Heart right ventricle (tissue), 16 donors: ENCODE data around the gene CTDSPL. TPM values are rescaled to one million over a fixed set of nuclear protein-coding genes. Genes with fewer than 3 reads are reported as not detected.

Source experiments
- ATAC-seq, 8 donors: fragments of 200-7000 bp; cut with Tn5 transposase; one replicate each; pipeline ENCODE4 v1.9.1; 2020; ENCODE audit warnings: mild to moderate bottlenecking in 8 of 8, moderate library complexity in 8 of 8, moderate number of reproducible peaks in 1 of 8
- DNase-seq, 2 donors: peaks; one replicate each; pipeline ENCODE4 v3.0.0-alpha.2; 2020
- H3K27ac ChIP-seq, 10 donors: fragments of 200-600 bp; sonication (generic) in 2 of 10; one replicate each; pipeline versions ENCODE4 v1.5.0 to v1.8.0; 2020 to 2022; ENCODE audit warnings: mild to moderate bottlenecking in 3 of 10
- H3K27me3 ChIP-seq, 7 donors: fragments of 200-600 bp; one replicate each; pipeline ENCODE4 v1.8.0; 2021 to 2022; ENCODE audit warnings: mild to moderate bottlenecking in 2 of 7
- H3K36me3 ChIP-seq, 9 donors: fragments of 200-600 bp; sonication (generic) in 1 of 9; one replicate each; pipeline versions ENCODE4 v1.5.0 to v1.8.0; 2020 to 2022; ENCODE audit warnings: mild to moderate bottlenecking in 2 of 9
- H3K4me1 ChIP-seq, 9 donors: fragments of 200-600 bp; sonication (generic) in 1 of 9; one replicate each; pipeline versions ENCODE4 v1.5.0 to v1.8.0; 2020 to 2022; ENCODE audit warnings: mild to moderate bottlenecking in 4 of 9
- H3K4me3 ChIP-seq, 10 donors: fragments of 200-600 bp; sonication (generic) in 2 of 10; one replicate each; pipeline versions ENCODE4 v1.5.0 to v1.8.0; 2020 to 2022; ENCODE audit warnings: mild to moderate bottlenecking in 7 of 10, moderate library complexity in 2 of 10
- H3K9me3 ChIP-seq, 11 donors: fragments of 200-600 bp in 10 of 11; sonication (generic) in 2 of 11; one replicate each; pipeline versions ENCODE4 v1.5.0 to v1.8.0; 2013 to 2022; ENCODE audit warnings: mild to moderate bottlenecking in 2 of 11, control low read depth in 1 of 11, moderate library complexity in 1 of 11
- WGBS, 2 donors: extraction: QIAGEN DNeasy Blood & Tissue Kit; methylation state at CpG; one replicate each; pipeline ENCODE4 v1.1.7; 2013; ENCODE audit warnings: inconsistent platforms in 1 of 2; 5-methylcytosine and 5-hydroxymethylcytosine counted together
- intact Hi-C, 10 donors: fragments of 100-400 bp; cut with DNase I; formaldehyde crosslinking; loops; one replicate each; pipeline versions ENCODE4 v1.11.1 to v1.14.2; 2022
- polyA plus RNA-seq, 2 donors: library from polyadenylated mRNA; stranded (reverse); fragments of 200-250 nt; gene quantifications; one replicate each; pipeline ENCODE4 v1.2.3, GENCODE V29; 2013
- total RNA-seq, 10 donors: library from RNA; stranded (reverse); fragmentation: NEBNext Ultra II Directional in 3 of 10; extraction: Animal tissue kit (Norgen Biotek cat#: 25700) in 3 of 10; gene quantifications; one replicate each; pipeline versions ENCODE4 v1.2.1 to v1.2.4, GENCODE V29; 2021 to 2023
- TF ChIP-seq, protein P1 (sequence below), 9 donors: fragments of 200-600 bp; sonication (generic) in 2 of 9; IDR thresholded peaks; one replicate each; pipeline versions ENCODE4 v1.5.0 to v1.8.0; 2021 to 2022; ENCODE audit warnings: antibody characterized with exemption in 9 of 9, mild to moderate bottlenecking in 5 of 9, moderate library complexity in 1 of 9
- donor health status: Arrhythmogenic right ventricular cardiomyopathy.
- donor health status: ischemic (EF 13 %, LVEDD 7.1; RV severe dilation, severe dysfunction).
- donor health status: healthy with polysubstance abuse.
- donor health status: DM: no; HTN: yes; CAD: no.
- donor health status: DM: no; HTN: no; CAD: no.
- donor health status: ischemic (EF 25% LVEDD 6.9; RV normal size, moderate dysfunction).
- donor health status: ischemic (EF 25% LVEDD 5.7; RV mildly dilated, moderate dysfunction).
- donor health status: healthy.
- donor health status: DM: yes; HTN: yes; CAD: no.
- donor health status: Ischemic cardiomyopathy.
- donor health status: ischemic (EF 35%, LVEDD 5.7; RV mildly dilated, moderate dysfunction).
- donor health status: nonischemic (EF 11% LVEDD 7.7; RV severe dilation, severe dysfunction).
- donor health status: DM: yes; HTN: yes; CAD: no.
- donor health status: PGD.
- donor health status: ischemic (EF 29% LVEDD 5.4; RV normal size, mild dysfunction).
- donor health status: nonischemic (EF 23%, LVEDD 6.1; RV moderate dilation, normal function).

The CTDSPL gene
- total and polyA plus RNA-seq, 12 donors, result 5.4 to 51.5 (median 41.2) TPM

DNA sequence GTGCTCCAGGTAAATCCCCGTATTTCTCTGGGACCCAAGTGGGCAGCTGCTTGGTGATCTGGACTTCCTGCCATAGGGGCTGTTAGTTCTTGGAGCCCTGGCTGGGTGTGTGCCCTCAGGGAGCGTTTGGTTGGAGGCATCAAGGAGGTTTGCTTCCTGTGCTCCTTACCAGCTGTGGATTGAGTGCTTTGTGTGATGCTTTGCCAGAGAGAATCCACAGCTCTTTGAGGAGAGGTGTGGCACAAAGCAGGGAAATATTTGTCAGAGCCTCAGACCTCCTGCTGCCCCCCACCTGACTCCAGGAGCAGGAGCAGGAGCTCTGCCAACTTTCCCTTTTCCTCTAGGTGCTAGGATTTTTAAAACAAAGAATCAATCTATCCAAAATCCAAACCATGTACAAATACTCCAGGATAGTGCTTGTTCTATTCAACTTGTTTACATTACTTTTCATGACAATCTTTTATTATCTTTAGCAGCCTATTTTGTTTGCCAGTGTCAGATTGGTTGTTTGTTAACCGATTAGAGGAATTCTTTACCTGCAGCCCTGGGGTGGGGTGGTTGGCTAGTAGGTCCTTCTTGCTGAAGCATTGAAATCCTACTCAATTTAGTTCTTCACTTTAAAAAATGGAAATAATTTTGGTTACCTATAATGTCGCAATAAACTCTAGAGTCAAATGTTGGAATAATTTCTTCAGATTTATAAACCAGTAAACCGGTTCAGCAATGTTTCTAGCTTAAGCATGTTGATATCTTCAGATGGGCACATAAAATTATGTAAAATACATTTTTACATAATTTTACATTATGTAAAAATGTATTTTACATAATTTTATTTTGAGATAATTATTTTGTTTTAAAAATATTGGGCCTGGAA, 2.5 kb downstream of the CTDSPL start:
- peak overlapping the region in 7 of 10 donors; percentile 69 to 83 (median 76) for H3K4me3 ChIP-seq
- ATAC-seq (no peak), DNase-seq (no peak)
- intact Hi-C loops, result loop anchor here in 1 of 10 donors (1.0 kb wide), 1 partner anchor 29 kb away; no protein-coding TSS in a partner anchor
- H3K27me3 ChIP-seq, result no peaks in the 10 kb centered on the region
- peak overlapping the region; percentile 69 to 92 (median 87) for H3K27ac ChIP-seq
- TF ChIP-seq, protein P1, sequence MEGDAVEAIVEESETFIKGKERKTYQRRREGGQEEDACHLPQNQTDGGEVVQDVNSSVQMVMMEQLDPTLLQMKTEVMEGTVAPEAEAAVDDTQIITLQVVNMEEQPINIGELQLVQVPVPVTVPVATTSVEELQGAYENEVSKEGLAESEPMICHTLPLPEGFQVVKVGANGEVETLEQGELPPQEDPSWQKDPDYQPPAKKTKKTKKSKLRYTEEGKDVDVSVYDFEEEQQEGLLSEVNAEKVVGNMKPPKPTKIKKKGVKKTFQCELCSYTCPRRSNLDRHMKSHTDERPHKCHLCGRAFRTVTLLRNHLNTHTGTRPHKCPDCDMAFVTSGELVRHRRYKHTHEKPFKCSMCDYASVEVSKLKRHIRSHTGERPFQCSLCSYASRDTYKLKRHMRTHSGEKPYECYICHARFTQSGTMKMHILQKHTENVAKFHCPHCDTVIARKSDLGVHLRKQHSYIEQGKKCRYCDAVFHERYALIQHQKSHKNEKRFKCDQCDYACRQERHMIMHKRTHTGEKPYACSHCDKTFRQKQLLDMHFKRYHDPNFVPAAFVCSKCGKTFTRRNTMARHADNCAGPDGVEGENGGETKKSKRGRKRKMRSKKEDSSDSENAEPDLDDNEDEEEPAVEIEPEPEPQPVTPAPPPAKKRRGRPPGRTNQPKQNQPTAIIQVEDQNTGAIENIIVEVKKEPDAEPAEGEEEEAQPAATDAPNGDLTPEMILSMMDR (IDR thresholded peaks at IDR 0.05), result no peak
- H3K4me1 ChIP-seq, result peaks cover 10 to 51% (median 44%) of the 10 kb centered on the region in 9 donors
- no peaks in the 10 kb centered on the region for H3K36me3 ChIP-seq
- WGBS, 2 donors, result 63 to 70% methylated on average over 5 of the region's 5 CpGs
- H3K9me3 ChIP-seq, result peaks cover 0 to 10% (median 0%) of the 10 kb centered on the region in 11 donors

DNA sequence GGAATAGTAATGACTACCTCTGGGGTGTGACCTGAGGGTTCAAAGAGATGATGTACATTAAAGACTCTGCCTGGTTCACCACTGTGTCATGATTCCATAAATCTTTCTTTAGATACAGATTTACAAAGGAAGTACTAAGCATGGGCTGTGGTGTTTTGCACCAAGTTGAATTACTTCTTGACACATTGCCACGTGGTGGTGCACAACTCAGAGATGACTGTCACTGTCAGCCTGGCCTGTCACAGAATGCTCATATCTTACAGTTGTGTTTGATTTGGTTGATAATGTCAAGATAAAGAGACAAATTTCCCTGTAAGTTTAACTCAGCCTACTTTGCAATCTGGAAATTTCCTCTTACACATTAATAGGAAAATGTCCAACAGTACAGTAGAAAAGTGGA, 3.2 kb downstream of the CTDSPL start:
- intact Hi-C loops, result no loop called here
- no peak overlapping the region for H3K4me3 ChIP-seq
- TF ChIP-seq, protein P1 (IDR thresholded peaks at IDR 0.05), result peak in 2 of 9 donors; percentile 19 to 20
- no peak for ATAC-seq
- no peaks in the 10 kb centered on the region for H3K36me3 ChIP-seq
- no peak for DNase-seq
- H3K9me3 ChIP-seq, result peaks cover 0 to 17% (median 0%) of the 10 kb centered on the region in 11 donors
- WGBS, 2 donors, result 25 to 33% methylated on average over 1 of the region's 1 CpG
- peaks cover 10 to 47% (median 38%) of the 10 kb centered on the region in 9 donors for H3K4me1 ChIP-seq
- no peak overlapping the region for H3K27ac ChIP-seq
- H3K27me3 ChIP-seq, result no peaks in the 10 kb centered on the region

DNA sequence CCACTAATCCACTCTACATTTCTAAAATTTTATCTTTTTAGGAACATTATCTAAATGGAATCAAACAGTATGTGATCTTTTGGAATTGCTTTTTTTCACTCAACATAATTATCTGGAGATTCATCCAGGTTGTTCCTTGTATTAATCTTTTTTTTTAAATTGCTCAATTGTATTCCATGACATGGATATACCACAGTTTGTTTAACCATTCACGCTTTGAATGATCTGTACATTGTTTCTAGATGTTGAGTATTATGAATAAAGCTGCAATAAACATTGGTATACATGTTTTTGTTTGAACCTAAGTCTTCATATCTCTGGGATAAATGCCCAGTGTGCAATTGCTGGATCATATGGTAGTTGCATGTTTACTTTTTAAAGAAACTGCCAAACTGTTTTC, 5.5 kb downstream of the CTDSPL start:
- Histone ChIP-seq H3K9me3 (peaks cover 0 to 39% (median 18%) of the 10 kb centered on the region in 11 donors), H3K4me1 (peaks cover 10 to 37% (median 29%) of the 10 kb centered on the region in 9 donors), H3K27me3 (no peaks in the 10 kb centered on the region), H3K36me3 (no peaks in the 10 kb centered on the region), H3K4me3 (no peak overlapping the region), H3K27ac (no peak overlapping the region)
- TF ChIP-seq, protein P1 (IDR thresholded peaks at IDR 0.05), result no peak
- ATAC-seq (no peak), DNase-seq (no peak)
- WGBS, 2 donors, result 93 to 96% methylated on average over 1 of the region's 1 CpG
- intact Hi-C loops, result no loop called here

- Histone ChIP-seq H3K4me1 (no peaks in the 10 kb centered on the region), H3K27me3 (no peaks in the 10 kb centered on the region), H3K4me3 (no peak overlapping the region), H3K9me3 (peaks cover 0 to 54% (median 21%) of the 10 kb centered on the region in 11 donors), H3K36me3 (no peaks in the 10 kb centered on the region), H3K27ac (no peak overlapping the region)
- TF ChIP-seq, protein P1 (IDR thresholded peaks at IDR 0.05), result no peak
- intact Hi-C loops, result no loop called here
- DNase-seq, result no peak
- ATAC-seq, result no peak
- WGBS, 2 donors, result 98 to 99% methylated on average over 3 of the region's 3 CpGs
Measured at GRCh38 chr3:37871858-37872257, 10.2 kb downstream of the CTDSPL start.
